ENCODE measurements around the gene ERLEC1.
A peak's percentile ranks its signal among the peaks of the same experiment; 100 is the strongest.
"Not testable (repeated sequence)": the region's sequence is repeated elsewhere in the genome, so short reads cannot be mapped to it uniquely, and the experiment has no call there.

Gene ERLEC1

GRCh38 chr2:53786705-53787613 lies at the start of gene ERLEC1, which contains the start of gene ASB3:
TSS of gene ERLEC1 (plus strand) at chr2:53787044. CDS start at chr2:53787211, 167 bp downstream.
TSS of gene ASB3 (minus strand) at chr2:53786953. CDS start at chr2:53765572, 21,381 bp downstream.
- peak; percentile 86 to 90 for DNase-seq

- DNase-seq: no peak
Observed at GRCh38 chr2:53737091-53737490, 49.8 kb upstream of the ERLEC1 start.

- no peak for DNase-seq
Observed at GRCh38 chr2:53739032-53739431, 47.8 kb upstream of the ERLEC1 start.

- DNase-seq: no peak
Observed at GRCh38 chr2:53740170-53740569, 46.7 kb upstream of the ERLEC1 start.

- DNase-seq: no peak
Observed at GRCh38 chr2:53744395-53745065, 42.3 kb upstream of the ERLEC1 start.

- no peak for DNase-seq
Observed at GRCh38 chr2:53750041-53750768, 36.6 kb upstream of the ERLEC1 start.

GRCh38 chr2:53751728-53752127 lies 35.1 kb upstream of the ERLEC1 start:
- no peak for DNase-seq

- DNase-seq: no peak
Observed at GRCh38 chr2:53752385-53752784, 34.5 kb upstream of the ERLEC1 start.

GRCh38 chr2:53753041-53753440 lies 33.8 kb upstream of the ERLEC1 start:
- DNase-seq: no peak

- DNase-seq: no peak
Observed at GRCh38 chr2:53755121-53755520, 31.7 kb upstream of the ERLEC1 start.

- DNase-seq: no peak
Observed at GRCh38 chr2:53756644-53757043, 30.2 kb upstream of the ERLEC1 start.

- DNase-seq: not testable (repeated sequence)
Observed at GRCh38 chr2:53757206-53757605, 29.6 kb upstream of the ERLEC1 start.

GRCh38 chr2:53765767-53766166 lies 21.1 kb upstream of the ERLEC1 start:
- no peak for DNase-seq

- peak; percentile 87 to 89 for DNase-seq
Observed at GRCh38 chr2:53767405-53768241, 19.2 kb upstream of the ERLEC1 start, which contains the start of gene CHAC2. TSS of gene CHAC2 (plus strand) at chr2:53767804. CDS start at chr2:53767887, 83 bp downstream.

- DNase-seq: no peak
Observed at GRCh38 chr2:53768242-53768542, 18.7 kb upstream of the ERLEC1 start.

GRCh38 chr2:53769318-53769945 lies 17.4 kb upstream of the ERLEC1 start:
- DNase-seq: no peak

- no peak for DNase-seq
Observed at GRCh38 chr2:53770264-53770663, 16.6 kb upstream of the ERLEC1 start.

GRCh38 chr2:53777134-53777533 lies 9.7 kb upstream of the ERLEC1 start:
- DNase-seq: no peak

- no peak for DNase-seq
Observed at GRCh38 chr2:53778536-53779162, 8.2 kb upstream of the ERLEC1 start.

- DNase-seq: no peak
Observed at GRCh38 chr2:53780056-53780455, 6.8 kb upstream of the ERLEC1 start.

- DNase-seq: no peak
Observed at GRCh38 chr2:53782676-53783075, 4.2 kb upstream of the ERLEC1 start.
